AG08395 (cell line): ENCODE results near the gene CLDN6.

Experiments
- DNase-seq: peaks from one replicate; pipeline ENCODE4 v3.0.0; 2012; ENCODE audit warnings: mixed read lengths, low spot score

Gene CLDN6

GRCh38 chr16:3013491-3013951 is 4.5 kb downstream of the CLDN6 start:
- no peak for DNase-seq

- DNase-seq = no peak
Measured at GRCh38 chr16:3012828-3013420, 5.1 kb downstream of the CLDN6 start, which contains the start of gene CLDN9. CLDN9 (plus strand) TSS chr16:3012923; CDS start chr16:3013363, 440 bp downstream.

- no peak for DNase-seq
Measured at GRCh38 chr16:3012246-3012645, 5.7 kb downstream of the CLDN6 start.

GRCh38 chr16:3010510-3010909 is 7.5 kb downstream of the CLDN6 start:
- DNase-seq = no peak

- DNase-seq = no peak
Measured at GRCh38 chr16:3009568-3010390, 8.2 kb downstream of the CLDN6 start.

- DNase-seq = no peak
Measured at GRCh38 chr16:3008690-3009037, 9.3 kb downstream of the CLDN6 start.

- DNase-seq = no peak
Measured at GRCh38 chr16:3007957-3008689, 9.9 kb downstream of the CLDN6 start.

GRCh38 chr16:3007059-3007956 is 10.7 kb downstream of the CLDN6 start:
- DNase-seq = no peak

GRCh38 chr16:3004781-3005284 is 13.2 kb downstream of the CLDN6 start:
- no peak for DNase-seq

- no peak for DNase-seq
Measured at GRCh38 chr16:3004319-3004718, 13.7 kb downstream of the CLDN6 start.

- DNase-seq = peak; percentile 100
Measured at GRCh38 chr16:3003582-3004270, 14.3 kb downstream of the CLDN6 start.

GRCh38 chr16:3001316-3001715 is 16.7 kb downstream of the CLDN6 start:
- DNase-seq = no peak

GRCh38 chr16:3000540-3000939 is 17.4 kb downstream of the CLDN6 start:
- no peak for DNase-seq

GRCh38 chr16:2999929-3000328 is 18.1 kb downstream of the CLDN6 start:
- no peak for DNase-seq

- no peak for DNase-seq
Measured at GRCh38 chr16:2996298-2996697, 21.7 kb downstream of the CLDN6 start.

GRCh38 chr16:2992383-2993081 is 25.5 kb downstream of the CLDN6 start:
- no peak for DNase-seq

- no peak for DNase-seq
Measured at GRCh38 chr16:2991566-2992261, 26.3 kb downstream of the CLDN6 start.

GRCh38 chr16:2990891-2991290 is 27.1 kb downstream of the CLDN6 start:
- DNase-seq = no peak

GRCh38 chr16:2988590-2989099 is 29.3 kb downstream of the CLDN6 start:
- no peak for DNase-seq

- no peak for DNase-seq
Measured at GRCh38 chr16:2987833-2988232, 30.1 kb downstream of the CLDN6 start.
